Brain microvascular endothelial cell (primary cell): ENCODE results near the gene IL18R1.

Experiments used
- DNase-seq: peaks from one replicate; pipeline ENCODE4 v3.0.0-alpha.2; 2020
- H3K27ac ChIP-seq: fragments of 250-450 bp; sonication (Bioruptor Pico); 2 replicates; pipeline ENCODE4 v1.5.1; 2020; ENCODE audit warnings: mild to moderate bottlenecking, moderate library complexity
- H3K27me3 ChIP-seq: fragments of 250-450 bp; sonication (Bioruptor Pico); replicated peaks from 2 replicates; pipeline ENCODE4 v1.5.1; 2020; ENCODE audit warnings: mild to moderate bottlenecking
- H3K36me3 ChIP-seq: fragments of 250-450 bp; sonication (Bioruptor Pico); replicated peaks from 2 replicates; pipeline ENCODE4 v1.5.1; 2020; ENCODE audit warnings: mild to moderate bottlenecking
- H3K4me3 ChIP-seq: 2 replicates; pipeline ENCODE4 v1.5.1; 2011; ENCODE audit warnings: low read depth, mild to moderate bottlenecking, control low read depth, low read length, moderate library complexity
- in situ Hi-C: cut with HindIII; loops from 2 replicates; pipeline ENCODE4 v1.10.0; 2017; ENCODE audit warnings: low sequenced_read_pairs, low pct_ligation_motif_present
- TF ChIP-seq, protein P1 (sequence below): IDR thresholded peaks from 2 replicates; pipeline ENCODE4 v1.5.1; 2011; ENCODE audit warnings: low read depth, mild to moderate bottlenecking, moderate library complexity, low read length, control low read depth, inconsistent platforms; ENCODE audit errors: missing control alignments

Gene IL18R1

DNA sequence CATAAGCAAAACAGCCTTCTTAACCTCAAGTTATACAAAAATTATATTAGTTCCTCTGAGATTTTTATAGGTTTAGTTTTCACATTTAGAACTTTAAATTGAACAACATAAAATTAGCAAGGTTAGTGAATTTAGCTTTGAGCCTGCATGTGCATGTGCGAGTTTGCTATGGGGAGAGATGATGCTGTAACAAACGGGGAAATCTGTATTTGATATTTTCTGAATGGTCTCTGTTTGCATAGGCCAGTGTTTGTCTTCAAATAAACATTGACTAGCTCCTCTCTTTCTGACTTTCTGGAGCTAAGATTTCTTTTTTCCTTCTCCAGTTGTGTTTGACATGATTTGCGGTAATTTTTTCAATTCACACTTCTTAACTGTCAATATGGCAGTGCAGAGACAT lies 36.5 kb downstream of the IL18R1 start:
- in situ Hi-C loops, result no loop called here
- no peaks in the 10 kb centered on the region for H3K27me3 ChIP-seq
- no peaks in the 10 kb centered on the region for H3K36me3 ChIP-seq
- no peak for DNase-seq
- TF ChIP-seq, protein P1, sequence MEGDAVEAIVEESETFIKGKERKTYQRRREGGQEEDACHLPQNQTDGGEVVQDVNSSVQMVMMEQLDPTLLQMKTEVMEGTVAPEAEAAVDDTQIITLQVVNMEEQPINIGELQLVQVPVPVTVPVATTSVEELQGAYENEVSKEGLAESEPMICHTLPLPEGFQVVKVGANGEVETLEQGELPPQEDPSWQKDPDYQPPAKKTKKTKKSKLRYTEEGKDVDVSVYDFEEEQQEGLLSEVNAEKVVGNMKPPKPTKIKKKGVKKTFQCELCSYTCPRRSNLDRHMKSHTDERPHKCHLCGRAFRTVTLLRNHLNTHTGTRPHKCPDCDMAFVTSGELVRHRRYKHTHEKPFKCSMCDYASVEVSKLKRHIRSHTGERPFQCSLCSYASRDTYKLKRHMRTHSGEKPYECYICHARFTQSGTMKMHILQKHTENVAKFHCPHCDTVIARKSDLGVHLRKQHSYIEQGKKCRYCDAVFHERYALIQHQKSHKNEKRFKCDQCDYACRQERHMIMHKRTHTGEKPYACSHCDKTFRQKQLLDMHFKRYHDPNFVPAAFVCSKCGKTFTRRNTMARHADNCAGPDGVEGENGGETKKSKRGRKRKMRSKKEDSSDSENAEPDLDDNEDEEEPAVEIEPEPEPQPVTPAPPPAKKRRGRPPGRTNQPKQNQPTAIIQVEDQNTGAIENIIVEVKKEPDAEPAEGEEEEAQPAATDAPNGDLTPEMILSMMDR, result no peak
- no peak overlapping the region for H3K4me3 ChIP-seq
- no peak overlapping the region for H3K27ac ChIP-seq

GRCh38 chr2:102392942-102393341 lies 37.3 kb downstream of the IL18R1 start:
- in situ Hi-C loops, result no loop called here
- no peak overlapping the region for H3K4me3 ChIP-seq
- no peaks in the 10 kb centered on the region for H3K36me3 ChIP-seq
- no peak for DNase-seq
- H3K27me3 ChIP-seq, result no peaks in the 10 kb centered on the region
- TF ChIP-seq, protein P1, result no peak
- H3K27ac ChIP-seq, result no peak overlapping the region

DNA sequence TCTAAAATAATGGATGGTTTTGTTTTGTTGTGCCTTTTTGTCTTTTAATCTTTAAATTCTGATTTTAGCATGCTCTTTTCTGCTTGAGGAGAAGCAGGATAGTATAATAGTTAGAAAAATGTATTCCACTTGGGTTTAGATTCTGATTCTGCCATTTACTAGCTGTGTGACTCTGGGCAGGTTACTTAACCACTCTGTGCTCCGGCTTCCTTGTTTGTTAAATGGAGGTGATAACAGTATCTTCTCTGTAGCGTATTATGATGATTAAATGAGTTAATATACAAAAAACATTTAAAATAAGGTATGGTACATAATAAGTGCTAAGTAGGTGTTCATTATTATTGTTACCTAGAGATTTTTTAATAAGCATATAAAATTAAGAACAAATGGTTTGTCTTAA lies 40.4 kb downstream of the IL18R1 start:
- Histone ChIP-seq H3K27ac (no peak overlapping the region), H3K27me3 (no peaks in the 10 kb centered on the region), H3K36me3 (no peaks in the 10 kb centered on the region), H3K4me3 (no peak overlapping the region)
- no peak for DNase-seq
- TF ChIP-seq, protein P1, result no peak
- in situ Hi-C loops, result no loop called here

DNA sequence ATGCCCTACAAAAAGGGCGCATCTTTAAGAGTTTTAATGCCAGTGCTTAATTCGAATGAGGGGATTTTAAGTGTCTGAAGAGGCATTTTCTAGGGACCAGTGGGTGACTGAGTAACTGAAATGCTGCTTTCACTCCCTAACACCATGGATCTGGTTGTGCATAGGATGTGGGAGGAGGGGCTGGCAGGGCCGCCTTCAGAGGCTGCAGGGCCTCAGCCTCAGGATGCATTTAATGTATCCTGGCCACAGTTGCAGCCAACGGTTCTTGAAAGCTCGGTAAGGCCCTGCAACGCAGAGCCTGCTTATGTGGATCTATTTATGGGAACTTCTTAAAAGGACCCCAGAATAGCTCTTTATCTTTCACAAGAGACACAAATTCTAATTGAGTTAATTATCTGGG lies 41.6 kb downstream of the IL18R1 start:
- no peak overlapping the region for H3K4me3 ChIP-seq
- H3K27ac ChIP-seq, result no peak overlapping the region
- TF ChIP-seq, protein P1, result no peak
- in situ Hi-C loops, result no loop called here
- H3K27me3 ChIP-seq, result no peaks in the 10 kb centered on the region
- no peak for DNase-seq
- no peaks in the 10 kb centered on the region for H3K36me3 ChIP-seq

DNA sequence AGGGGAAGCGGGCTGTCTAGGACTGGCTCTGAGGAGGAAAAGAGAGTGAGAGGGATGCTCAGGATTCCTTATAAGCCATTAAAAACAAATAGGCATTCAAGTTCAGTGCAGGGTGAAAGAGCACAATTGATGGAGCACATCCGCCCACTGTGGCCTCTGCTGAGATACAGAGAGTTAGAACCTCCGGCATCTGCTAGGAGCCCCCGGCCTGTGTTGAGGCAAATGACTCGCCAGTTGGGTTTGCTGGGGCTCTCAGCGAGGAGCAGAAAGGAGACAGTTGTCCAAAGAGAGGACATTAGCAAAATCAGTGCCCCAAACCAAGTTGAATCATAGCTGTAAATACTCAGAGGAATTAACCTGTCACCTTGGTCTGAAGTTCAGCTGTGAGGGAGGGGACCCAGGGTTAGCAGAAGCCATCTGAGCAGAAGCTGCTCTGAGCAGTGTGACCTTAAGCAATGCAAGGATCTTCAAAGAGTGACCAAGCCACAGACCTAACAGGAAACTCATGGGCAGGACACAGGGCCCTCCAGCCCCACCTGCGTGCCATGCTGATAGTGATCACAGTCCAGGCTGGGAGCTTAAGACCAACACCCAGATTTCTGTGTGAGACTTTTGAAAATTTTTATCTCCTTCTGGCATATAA lies 44.0 kb downstream of the IL18R1 start:
- TF ChIP-seq, protein P1, result no peak
- DNase-seq, result no peak
- Histone ChIP-seq H3K27ac (no peak overlapping the region), H3K27me3 (no peaks in the 10 kb centered on the region), H3K4me3 (no peak overlapping the region), H3K36me3 (no peaks in the 10 kb centered on the region)
- in situ Hi-C loops, result no loop called here

GRCh38 chr2:102401456-102401855 lies 45.9 kb downstream of the IL18R1 start:
- Histone ChIP-seq H3K36me3 (no peaks in the 10 kb centered on the region), H3K27ac (no peak overlapping the region), H3K4me3 (no peak overlapping the region), H3K27me3 (no peaks in the 10 kb centered on the region)
- TF ChIP-seq, protein P1, result no peak
- DNase-seq, result no peak
- in situ Hi-C loops, result no loop called here
